ENCODE measurements around the gene GPR42. TPM values are rescaled to one million over a fixed set of nuclear protein-coding genes. Genes with fewer than 3 reads are reported as not detected.

Gene GPR42
- not detected in 2 replicates for total RNA-seq (2022)
- not detected for Bru-seq, nascent RNA
- BruChase-seq, experiment 1, labeled RNA remaining after a 6-hour chase = not detected
- not detected for BruChase-seq, experiment 2, labeled RNA remaining after a 2-hour chase
- long read RNA-seq = 0 reads

GRCh38 chr19:35370722-35371121, at the start of gene GPR42:
GPR42 (plus strand) TSS chr19:35371068; CDS start chr19:35371360, 292 bp downstream.
- Mint-ChIP-seq H3K4me3 (ENCODE audit: unreplicated experiment) (no peak within 1 kb of the TSS), H3K27me3 (ENCODE audit: insufficient read depth, unreplicated experiment) (peaks cover 76% of the 10 kb centered on the region), H3K36me3 (ENCODE audit: insufficient read depth, unreplicated experiment) (no peaks in the 10 kb centered on the region), H3K9me3 (ENCODE audit: unreplicated experiment) (no peaks in the 10 kb centered on the region), H3K4me1 (ENCODE audit: insufficient read depth, unreplicated experiment) (no peaks in the 10 kb centered on the region), H3K27ac (ENCODE audit: low read depth, unreplicated experiment) (no peak within 1 kb of the TSS)
- BruUV-seq (replicated peaks) = no TSS peak
- ChIA-PET CTCF (no interaction called here), POLR2A (no interaction called here)
- DNase-seq (ENCODE audit: unreplicated experiment) = no peak
- intact Hi-C loops (cut with micrococcal nuclease) = no loop called here
- no peak for TF ChIP-seq CTCF (IDR thresholded peaks at IDR 0.05; ENCODE audit: unreplicated experiment)

GRCh38 chr19:35321291-35321690, 49.6 kb upstream of the GPR42 start:
- Mint-ChIP-seq H3K4me3 (ENCODE audit: unreplicated experiment) (no peak overlapping the region), H3K36me3 (ENCODE audit: insufficient read depth, unreplicated experiment) (no peaks in the 10 kb centered on the region), H3K27me3 (ENCODE audit: insufficient read depth, unreplicated experiment) (no peaks in the 10 kb centered on the region), H3K27ac (ENCODE audit: low read depth, unreplicated experiment) (no peak overlapping the region), H3K9me3 (ENCODE audit: unreplicated experiment) (no peaks in the 10 kb centered on the region), H3K4me1 (ENCODE audit: insufficient read depth, unreplicated experiment) (peaks cover 23% of the 10 kb centered on the region)
- BruUV-seq (replicated peaks) = no TSS peak
- intact Hi-C loops (cut with micrococcal nuclease) = no loop called here
- CTCF ChIA-PET = interaction anchor here (0.5 kb wide), 1 partner anchor 195 kb away, joined by 3 read pairs; no protein-coding TSS in a partner anchor
- DNase-seq (ENCODE audit: unreplicated experiment) = no peak
- POLR2A ChIA-PET = no interaction called here
- no peak for TF ChIP-seq CTCF (IDR thresholded peaks at IDR 0.05; ENCODE audit: unreplicated experiment)

GRCh38 chr19:35322014-35322413, 48.9 kb upstream of the GPR42 start:
- H3K4me1 Mint-ChIP-seq (ENCODE audit: insufficient read depth, unreplicated experiment) = peaks cover 23% of the 10 kb centered on the region

GRCh38 chr19:35327642-35328041, 43.2 kb upstream of the GPR42 start:
- no peaks in the 10 kb centered on the region for H3K9me3 Mint-ChIP-seq (ENCODE audit: unreplicated experiment)
- intact Hi-C loops (cut with micrococcal nuclease) = no loop called here
- H3K36me3 Mint-ChIP-seq (ENCODE audit: insufficient read depth, unreplicated experiment) = peaks cover 6% of the 10 kb centered on the region
- ChIA-PET POLR2A (no interaction called here), CTCF (interaction anchor here (0.6 to 0.7 kb wide), 2 partner anchors 84 to 261 kb away, joined by 3 to 7 read pairs; no protein-coding TSS in a partner anchor)
- no peak overlapping the region for H3K4me3 Mint-ChIP-seq (ENCODE audit: unreplicated experiment)
- peaks cover 27% of the 10 kb centered on the region for H3K27me3 Mint-ChIP-seq (ENCODE audit: insufficient read depth, unreplicated experiment)
- BruUV-seq (replicated peaks) = no TSS peak
- H3K27ac Mint-ChIP-seq (ENCODE audit: low read depth, unreplicated experiment) = no peak overlapping the region
- no peak for TF ChIP-seq CTCF (IDR thresholded peaks at IDR 0.05; ENCODE audit: unreplicated experiment)
- peak; percentile 16 for DNase-seq (ENCODE audit: unreplicated experiment)
- H3K4me1 Mint-ChIP-seq (ENCODE audit: insufficient read depth, unreplicated experiment) = peaks cover 11% of the 10 kb centered on the region

More at GRCh38 chr19:35322014-35322413, 48.9 kb upstream of the GPR42 start:
- no peak overlapping the region for H3K27ac Mint-ChIP-seq (ENCODE audit: low read depth, unreplicated experiment)
- intact Hi-C loops (cut with micrococcal nuclease) = no loop called here
- ChIA-PET POLR2A (no interaction called here), CTCF (no interaction called here)
- no peak overlapping the region for H3K4me3 Mint-ChIP-seq (ENCODE audit: unreplicated experiment)
- H3K27me3 Mint-ChIP-seq (ENCODE audit: insufficient read depth, unreplicated experiment) = no peaks in the 10 kb centered on the region
- TF ChIP-seq CTCF (IDR thresholded peaks at IDR 0.05; ENCODE audit: unreplicated experiment) = no peak
- H3K36me3 Mint-ChIP-seq (ENCODE audit: insufficient read depth, unreplicated experiment) = no peaks in the 10 kb centered on the region
- BruUV-seq (replicated peaks) = no TSS peak
- DNase-seq (ENCODE audit: unreplicated experiment) = no peak
- no peaks in the 10 kb centered on the region for H3K9me3 Mint-ChIP-seq (ENCODE audit: unreplicated experiment)
